ENCODE measurements around the gene CNTN4.
A peak's percentile ranks its signal among the peaks of the same experiment; 100 is the strongest.

Gene CNTN4

GRCh38 chr3:2921903-2922302 is 823.2 kb downstream of the CNTN4 start:
- DNase-seq, result peak in 1 of 14 donors; percentile 18

GRCh38 chr3:2923390-2923789 is 824.7 kb downstream of the CNTN4 start:
- no peak for DNase-seq

DNA sequence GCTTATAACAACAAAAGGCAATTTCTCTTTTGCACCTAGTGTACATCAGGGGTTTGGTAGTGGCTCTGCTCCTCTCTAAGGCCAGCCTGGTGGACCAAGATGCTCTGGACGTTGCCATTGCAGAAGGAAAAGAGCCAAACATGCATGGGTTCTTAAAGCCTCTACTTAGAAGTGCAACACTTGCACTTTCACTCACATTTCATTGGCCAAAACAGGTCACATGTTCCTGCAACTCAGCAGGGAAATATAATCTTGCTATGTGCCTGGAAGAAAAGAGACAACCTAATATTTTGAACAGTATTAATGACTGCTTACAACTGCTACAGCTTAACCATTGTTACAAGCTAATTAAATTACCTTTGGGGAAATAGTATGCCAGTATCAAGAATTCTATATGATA is 828.6 kb downstream of the CNTN4 start:
- no peak for DNase-seq

- DNase-seq, result no peak
Measured at GRCh38 chr3:2929574-2929973, 830.9 kb downstream of the CNTN4 start.

GRCh38 chr3:2931265-2931664 is 832.6 kb downstream of the CNTN4 start:
- no peak for DNase-seq

DNA sequence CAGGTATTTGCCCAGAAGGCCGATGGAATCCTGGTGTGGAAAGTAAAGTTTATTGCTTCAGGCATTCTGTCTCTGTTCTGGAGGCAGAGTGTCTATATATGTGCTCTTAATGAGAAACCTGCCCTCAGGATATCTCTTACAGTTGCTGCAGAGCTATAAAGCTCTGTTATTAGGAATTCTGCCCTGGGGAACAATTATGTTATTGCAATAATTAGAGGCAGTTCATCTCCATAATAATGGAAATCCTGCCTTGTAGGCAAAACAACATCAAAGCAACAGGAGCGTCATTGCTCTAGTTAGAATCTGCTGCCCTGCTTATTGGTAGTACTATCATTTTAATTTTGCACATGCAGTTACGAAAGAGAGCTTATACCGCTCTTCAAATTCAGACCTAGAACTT is 835.9 kb downstream of the CNTN4 start:
- no peak for DNase-seq

GRCh38 chr3:2937055-2937454 is 838.4 kb downstream of the CNTN4 start:
- DNase-seq, result no peak

GRCh38 chr3:2937592-2937991 is 838.9 kb downstream of the CNTN4 start:
- no peak for DNase-seq

- DNase-seq, result no peak
Measured at GRCh38 chr3:2938711-2939110, 840.0 kb downstream of the CNTN4 start.

DNA sequence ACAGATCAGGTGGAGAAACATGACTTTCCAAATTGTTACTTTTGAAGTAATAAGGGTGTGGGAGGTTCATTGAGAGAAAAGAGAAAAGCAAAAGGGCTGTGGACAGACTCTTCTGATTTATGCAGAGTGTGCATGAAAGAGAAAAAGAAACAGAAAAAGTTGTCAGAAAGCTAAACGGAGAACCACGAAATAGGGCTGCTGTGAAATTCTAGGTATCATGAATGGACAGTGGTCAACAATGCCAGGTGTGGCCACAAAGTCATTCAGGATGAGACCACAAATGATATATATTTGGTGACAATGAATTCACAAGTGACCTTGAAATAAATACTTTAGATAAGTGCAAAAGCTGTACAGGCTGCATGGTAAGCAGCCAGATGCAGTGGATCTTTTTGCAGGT is 841.4 kb downstream of the CNTN4 start:
- no peak for DNase-seq

GRCh38 chr3:2944628-2945027 is 846.0 kb downstream of the CNTN4 start:
- DNase-seq, result no peak

DNA sequence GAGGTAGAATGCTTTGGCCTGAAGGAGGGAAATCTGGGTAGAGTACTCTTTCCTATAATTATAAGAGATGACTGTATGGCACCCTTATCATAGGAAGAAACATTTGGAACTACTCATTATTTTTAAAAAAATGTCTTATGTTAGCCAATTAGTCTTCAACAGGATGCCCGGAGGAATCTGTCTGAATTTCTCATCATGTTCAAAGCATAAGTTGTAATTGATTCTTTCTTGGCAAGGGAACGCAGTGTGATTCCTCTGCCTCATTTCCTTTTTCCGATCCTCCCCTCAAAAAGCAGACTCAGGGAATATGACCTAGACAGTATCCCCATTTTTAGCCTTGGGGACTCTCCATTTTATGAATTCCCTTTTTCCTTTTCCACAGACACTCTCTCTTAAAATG is 846.5 kb downstream of the CNTN4 start:
- no peak for DNase-seq

GRCh38 chr3:2947536-2947935 is 848.9 kb downstream of the CNTN4 start:
- DNase-seq, result no peak

GRCh38 chr3:2948882-2949281 is 850.2 kb downstream of the CNTN4 start:
- DNase-seq, result no peak

GRCh38 chr3:2950159-2950558 is 851.5 kb downstream of the CNTN4 start:
- DNase-seq, result no peak

DNA sequence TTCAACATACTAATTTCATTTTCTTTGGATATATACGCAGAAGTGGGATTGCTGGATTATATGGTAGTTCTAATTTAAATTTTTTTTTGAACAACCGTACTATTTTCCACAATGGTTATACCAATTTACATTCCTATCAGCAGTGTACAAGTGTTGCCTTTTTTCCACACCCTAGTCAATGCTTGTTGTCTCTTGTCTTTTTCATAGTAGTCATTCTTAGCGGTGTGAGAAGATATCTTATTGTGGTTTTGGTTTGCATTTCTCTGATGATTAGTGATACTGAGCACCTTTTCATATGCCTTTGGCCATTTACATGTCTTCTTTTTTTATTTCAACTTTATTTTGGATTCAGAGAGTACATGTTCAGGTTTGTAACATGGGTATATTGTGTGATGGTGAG is 858.4 kb downstream of the CNTN4 start:
- no peak for DNase-seq

GRCh38 chr3:2958551-2958950 is 859.9 kb downstream of the CNTN4 start:
- DNase-seq, result no peak

DNA sequence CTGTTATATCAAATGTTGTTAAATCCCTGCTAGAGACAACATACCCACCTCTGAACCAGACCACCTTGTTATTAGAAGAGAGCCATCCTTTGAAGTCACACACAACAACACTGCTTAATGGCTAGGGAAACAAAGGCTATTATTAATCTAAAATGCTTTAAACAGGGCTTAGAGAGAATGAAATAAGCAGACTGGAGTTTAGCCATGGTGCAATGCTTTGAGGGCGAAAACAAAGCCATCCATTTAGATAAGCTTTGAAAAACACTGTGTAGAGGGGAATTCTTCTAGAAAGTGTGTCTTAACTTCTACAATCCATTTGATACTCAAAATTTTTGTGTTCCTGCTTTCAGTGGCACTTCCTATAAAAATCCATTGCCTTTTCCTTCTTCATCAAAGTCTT is 862.9 kb downstream of the CNTN4 start:
- DNase-seq, result no peak

GRCh38 chr3:2967871-2968270 is 869.2 kb downstream of the CNTN4 start:
- DNase-seq, result no peak

- DNase-seq, result no peak
Measured at GRCh38 chr3:2968475-2968874, 869.8 kb downstream of the CNTN4 start.

- no peak for DNase-seq
Measured at GRCh38 chr3:2976212-2976611, 877.5 kb downstream of the CNTN4 start.

DNA sequence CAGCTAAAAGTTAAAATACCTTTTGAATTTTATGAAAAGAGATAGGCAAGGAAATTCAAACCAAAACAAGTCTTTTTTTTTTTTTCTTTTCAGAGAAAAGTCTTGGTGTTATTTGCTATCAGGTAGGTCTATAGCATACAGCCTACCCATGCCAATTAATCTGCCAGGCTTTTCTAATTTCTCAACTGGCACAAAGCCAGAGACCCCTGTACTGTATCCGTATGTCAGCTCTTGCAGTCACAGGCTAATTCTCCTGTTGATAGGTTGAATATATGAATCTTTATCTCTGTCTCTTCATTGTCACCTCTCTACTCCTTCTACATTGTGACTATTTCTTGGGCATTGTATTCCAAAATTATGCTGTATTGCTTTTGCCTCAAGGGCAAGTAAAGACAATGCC is 878.1 kb downstream of the CNTN4 start:
- DNase-seq, result no peak

DNA sequence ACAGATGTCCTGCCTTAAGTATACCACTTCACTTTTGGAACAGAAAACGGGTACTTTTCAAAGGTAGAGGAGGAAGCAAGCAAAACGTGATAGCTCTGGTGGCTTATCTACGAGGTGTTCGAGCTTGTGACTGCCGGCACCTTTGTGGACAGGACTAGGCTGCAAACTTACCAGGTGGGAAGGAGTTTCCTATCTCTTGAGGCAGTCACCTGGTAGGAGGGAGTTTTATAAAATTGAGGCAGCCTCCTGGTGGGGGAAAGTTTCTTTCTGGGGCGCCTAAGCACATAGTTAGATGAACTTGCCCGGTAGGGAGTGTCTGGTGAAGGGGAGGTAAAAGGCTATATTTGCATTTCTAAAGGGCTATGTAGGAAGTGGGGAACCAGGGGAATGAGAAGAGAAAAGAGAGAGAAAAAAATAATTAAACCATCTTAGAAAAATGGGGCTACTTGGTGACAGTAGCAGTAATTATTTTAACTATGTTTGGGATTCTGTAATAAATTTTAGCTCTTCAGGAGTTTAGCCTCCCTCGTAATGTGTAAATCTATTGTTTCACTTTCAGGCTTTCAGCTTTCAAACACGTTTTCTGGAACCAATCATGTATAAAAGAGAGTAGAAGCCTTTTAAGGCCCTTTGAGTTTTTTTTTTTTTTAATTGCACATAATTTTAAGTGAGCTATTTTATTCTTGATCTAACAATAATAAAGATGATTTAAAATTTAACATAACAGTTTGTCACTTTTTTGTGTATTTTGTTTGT is 880.5 kb downstream of the CNTN4 start:
- no peak for DNase-seq

DNA sequence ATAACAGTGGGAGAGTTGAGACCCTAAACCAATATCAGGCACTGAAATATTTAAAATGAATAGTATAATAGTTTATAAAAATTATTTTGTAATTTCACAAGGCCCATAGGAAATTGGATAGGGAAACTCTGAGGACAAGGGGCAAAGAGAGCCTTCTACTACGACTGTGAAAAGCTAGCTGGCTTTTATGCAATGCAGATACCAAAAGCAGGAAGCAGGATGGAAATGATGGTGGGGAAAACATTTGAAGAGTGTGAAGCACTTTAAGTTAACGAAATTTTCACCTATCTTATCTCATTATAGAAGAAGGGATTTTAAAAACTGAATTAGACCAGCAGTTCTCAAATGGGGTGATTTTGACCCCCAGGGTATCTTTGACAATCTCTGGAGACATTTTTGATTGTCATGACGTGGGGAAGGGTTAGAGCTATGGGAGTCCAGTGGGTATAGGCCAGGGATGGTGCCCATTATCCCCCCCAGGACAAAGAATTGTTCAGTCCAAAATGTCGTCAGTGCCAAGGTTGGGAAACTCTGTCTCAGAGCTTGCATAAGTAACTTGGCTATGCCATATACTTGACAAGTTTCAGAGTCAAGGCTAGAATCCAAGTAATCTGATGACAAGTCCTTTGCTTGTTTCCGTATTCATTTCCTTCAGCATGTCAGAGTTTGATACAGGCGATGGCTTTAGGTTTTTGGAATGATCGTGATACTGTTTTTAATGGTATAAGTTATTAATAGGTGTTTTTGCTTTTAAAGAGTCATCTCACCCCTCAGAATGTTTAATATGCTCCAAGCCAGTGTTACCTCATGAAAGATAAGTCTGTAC is 885.6 kb downstream of the CNTN4 start:
- no peak for DNase-seq
